Activated naive CD4-positive, alpha-beta T cell treated with anti-CD3 and anti-CD28 coated beads, Interleukin-2, amount 10 ng/mL, durations not matched to agents 7 days and 5 days (primary cell): ENCODE data around the gene DNM1.
A peak's percentile ranks its signal among the peaks of the same experiment; 100 is the strongest.
"Not testable (repeated sequence)": the region's sequence is repeated elsewhere in the genome, so short reads cannot be mapped to it uniquely, and the experiment has no call there.

Experiments used
- CTCF ChIA-PET: fragments of 350-600 bp; sonication (Branson Sonifier 250); formaldehyde crosslinking; loops from one replicate; lab custom pipeline; 2021; ENCODE audit warnings: antibody characterized with exemption; lab: Charles Lee
- DNase-seq: peaks from one replicate; pipeline ENCODE4 v3.0.0-alpha.2; 2020
- H3K27ac Mint-ChIP-seq: one replicate; pipeline ENCODE4 v1.8.0; 2021; ENCODE audit warnings: mild to moderate bottlenecking, moderate library complexity, mixed read lengths
- H3K27me3 Mint-ChIP-seq: one replicate; pipeline ENCODE4 v1.8.0; 2021; ENCODE audit warnings: mild to moderate bottlenecking, mixed read lengths
- H3K36me3 Mint-ChIP-seq: one replicate; pipeline ENCODE4 v1.8.0; 2021; ENCODE audit warnings: mixed read lengths
- H3K4me1 Mint-ChIP-seq: one replicate; pipeline ENCODE4 v1.8.0; 2021; ENCODE audit warnings: mixed read lengths
- H3K4me3 Mint-ChIP-seq: one replicate; pipeline ENCODE4 v1.8.0; 2021; ENCODE audit warnings: mild to moderate bottlenecking, moderate library complexity, mixed read lengths
- H3K9me3 Mint-ChIP-seq: one replicate; pipeline ENCODE4 v1.8.0; 2021; ENCODE audit warnings: mixed read lengths

Gene DNM1

DNA sequence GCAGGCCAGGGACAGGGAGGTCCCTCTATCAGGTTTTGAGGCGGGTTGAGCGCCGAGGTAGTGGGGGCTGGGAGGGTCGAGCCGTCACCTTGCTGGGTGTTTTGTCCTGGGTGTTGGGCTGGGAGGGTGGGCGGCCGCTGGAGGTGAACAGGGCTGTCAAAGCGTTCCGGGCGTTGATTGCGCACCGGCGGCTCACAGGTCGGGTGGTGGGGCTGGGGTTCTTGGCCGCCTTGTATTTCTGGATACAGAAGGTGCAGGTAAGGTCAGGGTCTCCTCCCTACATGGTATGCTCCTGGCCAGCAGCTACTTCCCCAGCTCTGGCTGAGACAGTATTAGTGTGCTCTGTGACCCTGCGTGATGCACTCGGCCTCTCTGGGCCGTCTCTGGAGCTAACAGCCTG, 37.0 kb upstream of the DNM1 start:
- no peak for DNase-seq
- Mint-ChIP-seq H3K36me3 (peaks cover 41% of the 10 kb centered on the region), H3K27ac (no peak overlapping the region), H3K4me1 (peaks cover 12% of the 10 kb centered on the region), H3K9me3 (no peaks in the 10 kb centered on the region), H3K4me3 (no peak overlapping the region), H3K27me3 (no peaks in the 10 kb centered on the region)
- CTCF ChIA-PET, result no interaction called here

DNA sequence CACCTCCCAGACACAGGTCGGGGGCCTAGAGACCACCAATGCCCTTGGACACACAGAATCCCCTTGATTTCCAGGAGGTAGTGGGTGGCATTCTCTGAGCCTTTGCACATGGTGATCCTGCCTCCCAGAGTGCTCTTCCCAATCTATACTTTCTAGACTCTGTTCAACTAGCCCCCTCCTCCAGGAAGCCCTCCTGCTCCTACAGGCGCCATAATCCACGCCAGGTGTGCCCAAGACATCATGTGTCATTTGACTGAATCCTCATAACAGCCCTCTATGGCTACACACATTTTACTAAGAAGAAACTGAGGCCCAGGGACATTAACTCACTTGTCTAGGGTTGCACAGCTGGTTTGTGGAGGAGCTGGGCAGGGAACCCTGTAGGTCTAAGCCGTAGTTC, 36.0 kb upstream of the DNM1 start:
- Mint-ChIP-seq H3K4me3 (no peak overlapping the region), H3K27me3 (no peaks in the 10 kb centered on the region), H3K4me1 (peaks cover 6% of the 10 kb centered on the region), H3K9me3 (no peaks in the 10 kb centered on the region), H3K36me3 (peaks cover 35% of the 10 kb centered on the region), H3K27ac (no peak overlapping the region)
- CTCF ChIA-PET, result no interaction called here
- DNase-seq, result no peak

DNA sequence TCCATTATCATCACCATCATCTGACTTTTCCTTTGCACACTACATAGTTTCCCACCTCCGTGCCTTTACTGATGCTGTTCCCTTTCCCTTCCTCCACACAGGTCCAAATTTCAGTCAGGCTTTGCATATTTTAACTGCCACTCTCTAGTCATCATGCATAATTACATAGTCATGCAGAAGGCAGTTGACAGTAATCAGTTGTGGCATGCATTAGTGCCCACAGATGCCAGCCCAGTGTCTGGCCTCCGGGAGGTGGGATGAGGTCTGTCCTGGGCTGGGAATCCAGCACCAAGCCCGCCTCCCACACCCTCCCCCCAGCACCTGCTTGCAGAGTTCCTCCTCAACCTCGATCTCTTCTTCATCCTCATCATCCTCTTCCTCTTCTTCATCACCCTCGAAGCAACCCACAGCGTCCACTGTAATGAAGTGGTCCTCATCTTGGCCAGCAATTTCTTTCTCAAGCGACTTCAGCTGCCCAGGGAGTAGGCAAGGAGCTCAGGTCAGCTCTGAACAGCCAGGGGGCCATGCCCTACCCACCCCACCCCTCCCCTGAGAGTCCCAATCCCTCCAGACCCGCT, 34.4 kb upstream of the DNM1 start:
- no peaks in the 10 kb centered on the region for H3K9me3 Mint-ChIP-seq
- H3K27ac Mint-ChIP-seq, result no peak overlapping the region
- no peaks in the 10 kb centered on the region for H3K4me1 Mint-ChIP-seq
- H3K36me3 Mint-ChIP-seq, result peaks cover 29% of the 10 kb centered on the region
- no peaks in the 10 kb centered on the region for H3K27me3 Mint-ChIP-seq
- CTCF ChIA-PET, result no interaction called here
- no peak overlapping the region for H3K4me3 Mint-ChIP-seq
- no peak for DNase-seq

DNA sequence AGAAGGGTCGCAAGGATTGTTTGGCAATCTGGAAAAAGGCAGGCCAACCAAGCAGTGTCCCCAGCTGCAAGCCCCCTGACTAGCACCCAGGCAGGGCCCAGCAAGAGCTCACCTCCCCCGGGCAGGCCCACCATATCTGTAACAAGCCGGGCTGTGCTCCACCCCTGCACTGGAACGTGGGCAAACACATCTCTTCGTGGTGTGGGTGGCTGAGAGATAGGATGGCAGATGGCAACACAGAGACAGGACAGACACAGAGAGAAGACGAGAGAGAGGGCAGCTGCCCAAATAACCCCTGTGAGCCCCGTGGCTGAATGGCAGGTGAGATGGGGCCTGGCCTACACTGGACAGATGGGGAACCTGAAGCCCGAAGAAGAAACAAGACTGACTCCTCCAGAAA, 33.7 kb upstream of the DNM1 start:
- CTCF ChIA-PET, result no interaction called here
- Mint-ChIP-seq H3K27ac (no peak overlapping the region), H3K4me1 (no peaks in the 10 kb centered on the region), H3K9me3 (no peaks in the 10 kb centered on the region), H3K4me3 (no peak overlapping the region), H3K27me3 (no peaks in the 10 kb centered on the region), H3K36me3 (peaks cover 24% of the 10 kb centered on the region)
- no peak for DNase-seq

DNA sequence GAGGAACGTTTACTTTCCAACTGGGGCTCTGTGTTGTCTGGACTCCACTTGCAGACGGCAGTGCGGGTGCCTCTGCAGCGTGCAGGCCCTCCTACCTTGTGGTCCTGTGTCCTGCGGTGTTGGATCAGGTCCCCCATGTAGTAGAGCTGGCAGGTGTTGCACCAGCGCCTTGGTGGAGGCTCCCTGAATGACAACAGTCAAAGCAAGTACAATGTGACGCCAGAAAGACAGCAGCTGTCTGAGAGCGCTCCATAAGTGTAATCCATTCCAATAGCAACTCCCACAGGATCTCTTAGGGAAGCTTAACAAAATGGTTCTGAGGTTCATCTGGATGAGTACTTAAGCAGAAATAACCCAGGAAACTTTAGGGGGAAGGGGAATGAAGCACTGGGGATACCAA, 33.3 kb upstream of the DNM1 start:
- no peak overlapping the region for H3K27ac Mint-ChIP-seq
- H3K36me3 Mint-ChIP-seq, result peaks cover 25% of the 10 kb centered on the region
- no peak overlapping the region for H3K4me3 Mint-ChIP-seq
- CTCF ChIA-PET, result no interaction called here
- no peak for DNase-seq
- H3K27me3 Mint-ChIP-seq, result no peaks in the 10 kb centered on the region
- no peaks in the 10 kb centered on the region for H3K4me1 Mint-ChIP-seq
- H3K9me3 Mint-ChIP-seq, result no peaks in the 10 kb centered on the region

DNA sequence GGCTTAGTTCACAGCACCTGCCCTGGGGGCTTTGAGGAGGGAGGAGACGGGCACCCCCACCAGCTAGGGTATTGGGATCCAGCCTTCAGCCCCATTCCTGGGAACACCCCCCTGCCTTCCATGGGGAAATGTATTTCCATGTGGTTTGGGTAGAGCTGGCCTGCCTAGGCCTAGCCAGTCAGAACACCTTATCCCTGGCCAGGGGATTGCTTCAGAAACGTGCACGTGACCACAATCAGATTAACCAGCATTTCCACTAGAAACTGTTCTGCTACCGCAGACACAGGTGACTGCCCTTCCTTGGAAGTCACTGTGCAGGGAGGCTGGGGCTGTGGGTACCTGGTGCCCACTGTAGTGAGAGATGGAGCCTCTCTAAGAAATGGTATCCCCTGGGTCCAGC, 29.1 kb upstream of the DNM1 start:
- H3K27ac Mint-ChIP-seq, result no peak overlapping the region

DNA sequence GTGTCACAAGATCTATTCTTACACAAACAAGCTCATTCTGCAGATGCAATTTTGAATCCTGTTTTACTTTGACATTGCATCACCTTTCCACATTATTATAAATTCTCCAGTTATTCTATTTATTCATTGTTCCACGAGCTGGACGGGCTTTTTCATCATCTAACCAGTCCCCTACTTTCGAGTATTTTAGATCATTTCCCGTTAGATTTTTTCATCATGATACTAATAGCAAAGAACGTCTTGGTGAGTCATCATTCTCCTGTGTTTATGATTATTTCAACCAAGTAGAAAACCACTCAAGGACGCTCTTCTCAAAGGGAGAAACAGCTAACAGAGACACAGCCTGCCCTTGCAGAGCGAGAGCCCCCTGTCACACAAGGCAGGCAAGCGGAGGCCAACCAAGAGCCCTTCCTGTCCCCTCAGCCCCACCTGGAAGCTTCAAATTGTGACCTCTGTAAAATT, 28.0 kb upstream of the DNM1 start:
- H3K36me3 Mint-ChIP-seq, result peaks cover 33% of the 10 kb centered on the region
- no peak for DNase-seq
- H3K9me3 Mint-ChIP-seq, result peaks cover 9% of the 10 kb centered on the region
- CTCF ChIA-PET, result interaction anchor here (1.0 to 1.5 kb wide), 3 partner anchors 9 to 187 kb away, joined by 3 to 4 read pairs (median 4); no protein-coding TSS in a partner anchor
- no peaks in the 10 kb centered on the region for H3K27me3 Mint-ChIP-seq
- H3K27ac Mint-ChIP-seq, result no peak overlapping the region
- H3K4me3 Mint-ChIP-seq, result no peak overlapping the region
- no peaks in the 10 kb centered on the region for H3K4me1 Mint-ChIP-seq

More for the DNA sequence above, 29.1 kb upstream of the DNM1 start:
- CTCF ChIA-PET, result interaction anchor here (0.6 to 1.5 kb wide), 2 partner anchors 56 to 243 kb away, joined by 4 to 5 read pairs; partner anchors contain the start of gene PIP5KL1
- Mint-ChIP-seq H3K36me3 (peaks cover 29% of the 10 kb centered on the region), H3K27me3 (no peaks in the 10 kb centered on the region), H3K4me3 (no peak overlapping the region), H3K9me3 (peaks cover 4% of the 10 kb centered on the region), H3K4me1 (no peaks in the 10 kb centered on the region)
- no peak for DNase-seq

DNA sequence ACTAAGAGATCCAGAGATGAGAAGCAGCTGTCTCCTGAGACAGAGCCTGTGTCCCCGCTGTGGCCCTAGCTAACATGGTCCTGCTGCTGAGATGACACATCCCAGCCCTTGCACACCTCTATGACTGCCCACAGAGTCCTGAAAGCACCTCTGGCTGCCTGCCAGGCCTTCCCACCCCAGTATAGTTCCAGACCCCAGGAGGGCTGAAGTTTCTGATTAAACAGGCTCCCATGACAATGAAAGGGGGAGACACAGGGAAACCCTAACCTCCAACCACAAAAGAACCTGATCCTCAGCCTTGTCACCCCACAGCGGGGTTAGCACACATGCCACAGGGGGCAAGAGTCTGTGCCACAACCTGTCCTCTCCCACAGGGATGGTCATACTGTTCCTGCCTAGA, 27.5 kb upstream of the DNM1 start:
- CTCF ChIA-PET, result interaction anchor here (1.0 to 1.5 kb wide), 3 partner anchors 8 to 186 kb away, joined by 3 to 4 read pairs (median 4); no protein-coding TSS in a partner anchor
- Mint-ChIP-seq H3K36me3 (peaks cover 38% of the 10 kb centered on the region), H3K9me3 (peaks cover 11% of the 10 kb centered on the region)

DNA sequence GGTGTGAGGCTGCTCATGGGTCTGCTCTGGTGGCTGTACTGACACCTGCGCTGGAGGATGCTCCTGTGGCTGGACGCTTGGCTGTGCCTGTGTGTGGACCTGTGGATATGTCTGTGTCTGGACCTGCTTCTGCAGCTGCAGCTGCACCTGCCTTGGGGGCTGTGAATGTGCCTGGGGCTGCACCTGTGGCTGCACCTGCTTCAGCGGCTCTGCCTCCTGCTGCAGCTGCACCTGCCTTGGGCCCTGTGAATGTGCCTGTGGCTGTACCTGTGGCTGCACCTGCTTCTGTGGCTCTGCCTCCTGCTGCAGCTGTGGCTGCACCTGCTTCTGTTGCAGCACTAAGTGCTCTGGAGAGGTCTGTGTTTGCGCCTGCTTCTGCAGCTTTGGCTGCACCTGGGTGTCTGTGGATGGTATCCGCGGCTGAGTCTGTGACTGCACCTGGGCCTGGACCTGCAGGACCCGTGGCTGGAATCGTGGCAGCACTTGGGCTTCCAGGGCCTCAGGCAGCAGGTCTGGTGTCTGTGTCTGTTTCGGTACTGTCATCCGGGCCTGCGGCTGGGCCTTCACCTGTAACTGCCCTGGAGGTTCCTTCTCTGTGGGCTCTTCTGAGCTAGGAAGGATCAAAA, 24.3 kb upstream of the DNM1 start:
- peak overlapping the region; percentile 28 for H3K27ac Mint-ChIP-seq
- CTCF ChIA-PET, result interaction anchor here (0.7 kb wide), 1 partner anchor 116 kb away, joined by 4 read pairs; no protein-coding TSS in a partner anchor
- peaks cover 11% of the 10 kb centered on the region for H3K9me3 Mint-ChIP-seq

More for the DNA sequence above, 27.5 kb upstream of the DNM1 start:
- no peaks in the 10 kb centered on the region for H3K4me1 Mint-ChIP-seq
- H3K27me3 Mint-ChIP-seq, result no peaks in the 10 kb centered on the region
- no peak for DNase-seq
- no peak overlapping the region for H3K27ac Mint-ChIP-seq
- H3K4me3 Mint-ChIP-seq, result no peak overlapping the region

DNA sequence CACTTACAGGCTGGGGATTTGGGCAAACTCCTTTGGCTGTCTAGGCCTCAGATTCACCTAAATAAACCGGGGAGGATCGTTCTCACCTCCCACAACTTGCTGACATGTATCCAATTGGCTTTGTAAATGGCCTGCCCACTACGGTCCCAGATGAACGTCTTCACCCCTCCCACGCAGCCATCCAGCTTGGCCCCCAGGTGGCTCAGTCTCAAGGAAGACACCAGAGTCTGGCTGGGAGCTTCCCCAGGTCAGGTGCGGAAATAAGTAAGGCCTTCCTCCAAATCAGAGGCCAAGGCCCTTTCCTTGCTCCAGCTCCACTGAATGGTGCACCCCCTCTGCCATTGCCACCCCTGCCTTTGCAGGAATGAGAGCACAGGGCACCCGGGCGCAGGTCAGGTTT, 23.2 kb upstream of the DNM1 start:
- no peak overlapping the region for H3K4me3 Mint-ChIP-seq
- H3K27me3 Mint-ChIP-seq, result no peaks in the 10 kb centered on the region
- no peak overlapping the region for H3K27ac Mint-ChIP-seq
- no peak for DNase-seq
- peaks cover 48% of the 10 kb centered on the region for H3K36me3 Mint-ChIP-seq
- H3K4me1 Mint-ChIP-seq, result no peaks in the 10 kb centered on the region
- H3K9me3 Mint-ChIP-seq, result peaks cover 11% of the 10 kb centered on the region
- CTCF ChIA-PET, result no interaction called here

More for the DNA sequence above, 24.3 kb upstream of the DNM1 start:
- Mint-ChIP-seq H3K4me3 (no peak overlapping the region), H3K4me1 (no peaks in the 10 kb centered on the region), H3K27me3 (no peaks in the 10 kb centered on the region), H3K36me3 (peaks cover 48% of the 10 kb centered on the region)
- no peak for DNase-seq

DNA sequence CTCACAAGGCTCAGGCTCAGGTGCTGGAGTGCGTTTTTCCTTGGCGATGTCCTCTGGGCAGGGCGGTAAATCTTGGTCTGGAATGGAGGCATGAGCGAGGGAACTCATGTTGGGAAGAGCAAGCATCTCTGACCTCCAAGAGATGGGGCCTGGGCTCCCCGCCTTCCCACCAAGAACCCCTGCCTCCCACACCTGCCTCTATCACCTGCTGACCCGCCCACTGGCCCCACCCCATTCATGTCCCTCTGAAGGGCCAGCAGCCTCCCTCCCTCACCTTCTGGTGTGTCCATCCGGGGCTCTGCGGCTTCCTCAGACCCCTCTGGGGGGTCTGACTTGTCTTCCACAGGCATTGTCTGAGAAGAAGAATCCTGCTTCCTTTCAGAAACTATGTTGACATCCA, 22.7 kb upstream of the DNM1 start:
- H3K27me3 Mint-ChIP-seq, result no peaks in the 10 kb centered on the region
- H3K36me3 Mint-ChIP-seq, result peaks cover 45% of the 10 kb centered on the region
- no peak overlapping the region for H3K4me3 Mint-ChIP-seq
- no peak for DNase-seq
- H3K9me3 Mint-ChIP-seq, result peaks cover 11% of the 10 kb centered on the region
- H3K27ac Mint-ChIP-seq, result no peak overlapping the region
- CTCF ChIA-PET, result no interaction called here
- H3K4me1 Mint-ChIP-seq, result no peaks in the 10 kb centered on the region

DNA sequence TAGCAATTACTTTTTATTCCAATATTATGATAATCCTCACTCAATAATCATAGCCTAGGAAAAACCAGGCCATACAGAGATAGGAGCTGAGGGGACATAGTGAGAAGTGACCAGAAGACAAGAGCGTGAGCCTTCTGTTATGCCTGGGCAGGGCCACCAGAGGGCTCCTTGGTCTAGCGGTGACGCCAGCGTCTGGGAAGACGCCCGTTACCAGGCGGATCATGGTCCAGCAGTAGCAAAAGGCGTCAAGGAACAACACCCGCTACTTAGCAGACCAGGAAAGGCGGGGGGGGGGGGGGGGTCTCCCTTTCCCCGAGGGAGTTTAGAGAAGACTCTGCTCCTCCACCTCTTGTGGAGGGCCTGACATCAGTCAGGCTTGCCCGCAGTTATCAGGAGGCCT, 21.7 kb upstream of the DNM1 start:
- H3K27ac Mint-ChIP-seq, CTCF ChIA-PET, H3K27me3 Mint-ChIP-seq, H3K4me1 Mint-ChIP-seq, DNase-seq, H3K4me3 Mint-ChIP-seq: not testable (repeated sequence)
- Mint-ChIP-seq H3K36me3 (peaks cover 44% of the 10 kb centered on the region), H3K9me3 (peaks cover 11% of the 10 kb centered on the region)

DNA sequence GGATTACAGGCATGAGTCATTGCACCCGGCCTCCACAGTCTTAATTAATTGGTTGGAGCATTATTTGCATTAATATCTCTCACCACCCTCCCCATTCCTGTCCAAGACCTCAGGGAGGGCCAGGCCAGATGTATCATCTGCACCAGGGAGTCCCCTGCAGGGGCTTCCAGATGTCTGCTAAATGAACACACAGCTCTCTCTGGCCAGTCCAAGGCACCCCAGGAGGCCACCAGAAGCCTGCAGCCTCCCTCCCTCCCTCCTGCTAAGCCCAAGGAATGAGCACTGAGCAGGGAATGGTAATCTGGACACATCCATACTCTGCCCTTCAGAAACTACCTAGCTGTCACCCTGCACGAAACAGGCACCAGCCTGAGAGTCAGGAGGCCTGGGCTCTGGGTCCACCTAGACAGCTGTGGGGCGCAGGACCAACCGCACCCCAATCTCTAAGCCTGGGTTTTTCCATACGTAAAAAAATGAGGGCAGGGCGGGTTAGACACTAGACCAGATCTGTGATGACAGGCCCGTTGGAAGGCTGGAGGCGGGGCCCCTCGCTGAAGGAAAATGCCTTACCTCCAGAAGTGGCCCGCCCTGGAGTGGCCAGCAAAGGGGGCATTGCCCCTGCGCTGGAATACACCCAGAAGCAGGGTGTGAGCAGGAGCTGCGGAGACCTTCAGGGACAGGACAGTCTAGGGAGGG, 20.1 kb upstream of the DNM1 start:
- Mint-ChIP-seq H3K9me3 (peaks cover 11% of the 10 kb centered on the region), H3K27ac (no peak overlapping the region), H3K4me3 (no peak overlapping the region), H3K4me1 (peaks cover 3% of the 10 kb centered on the region), H3K27me3 (no peaks in the 10 kb centered on the region), H3K36me3 (peaks cover 49% of the 10 kb centered on the region)
- CTCF ChIA-PET, result interaction anchor here (1.1 to 1.2 kb wide), 2 partner anchors 8 to 9 kb away, joined by 3 to 4 read pairs; no protein-coding TSS in a partner anchor
- DNase-seq, result no peak
